ENCODE results near the gene IRGC. TPM values are rescaled to one million over a fixed set of nuclear protein-coding genes. Genes with fewer than 3 reads are reported as not detected.

IRGC gene
- total RNA-seq, 1 experiment from 2014 or later = not detected

DNA sequence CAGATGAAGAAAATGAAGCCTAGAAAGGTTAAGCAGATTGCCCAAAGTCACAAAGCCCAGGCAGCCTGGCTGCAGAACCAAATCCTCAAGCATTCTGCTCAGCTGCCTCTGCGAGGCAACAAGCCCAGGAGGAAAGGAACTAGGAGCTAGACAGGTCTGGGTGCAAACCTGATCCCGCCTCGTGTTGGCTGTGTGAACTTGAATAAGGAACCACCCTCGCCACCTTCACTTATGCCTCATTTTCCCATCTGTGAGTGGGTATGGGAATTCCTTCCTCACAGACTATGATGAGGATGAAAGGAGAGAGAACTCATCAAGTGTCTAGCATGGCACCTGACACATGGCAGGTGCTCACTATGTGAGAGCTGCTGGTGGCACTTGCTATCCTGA lies 32.3 kb downstream of the IRGC start (continued):
- TF ChIP-seq SP1 (CRISPR knock-in tag; conservative IDR thresholded peaks at IDR 0.05) = no peak
- TF ChIP-seq ZNF263 (CRISPR knock-in tag; IDR thresholded peaks at IDR 0.05; ENCODE audit: low read depth) = no peak

DNA sequence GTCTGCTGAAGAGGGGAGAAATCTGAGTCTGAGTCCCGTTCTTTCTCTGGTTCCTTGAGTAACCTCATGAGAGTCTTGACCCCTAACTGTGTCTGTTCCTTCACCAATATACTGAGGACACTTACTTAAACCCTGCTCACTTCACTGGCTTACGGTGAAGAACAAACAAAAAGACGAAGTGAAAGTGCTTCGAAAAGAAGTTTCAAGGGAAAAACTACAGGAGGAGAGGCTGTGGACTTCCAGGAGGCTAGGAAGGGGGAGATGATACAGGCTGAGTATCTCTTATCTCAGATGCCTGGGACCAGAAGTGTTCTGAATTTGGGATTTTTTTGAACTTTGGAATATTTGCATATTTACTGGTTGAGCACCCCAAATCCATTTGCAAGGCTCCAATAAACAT lies 32.8 kb downstream of the IRGC start:
- H3K27me3 Mint-ChIP-seq (ENCODE audit: low read depth) = no peaks in the 10 kb centered on the region
- CTCF ChIA-PET = interaction anchor here (0.9 kb wide), 1 partner anchor 17 kb away, joined by 4 read pairs; no protein-coding TSS in a partner anchor
- DNase-seq (ENCODE audit: low spot score) = no peak

More for the DNA sequence above, 32.8 kb downstream of the IRGC start:
- Mint-ChIP-seq H3K4me3 (no peak overlapping the region), H3K27ac (no peak overlapping the region), H3K4me1 (0 out of 2 replicates have a peak, but pooled peaks cover 3% of the 10 kb centered on the region), H3K9me3 (no peaks in the 10 kb centered on the region), H3K36me3 (peaks cover 50% of the 10 kb centered on the region)
- no peak for ATAC-seq
- TF ChIP-seq OVOL2 (CRISPR knock-in tag; IDR thresholded peaks at IDR 0.05; ENCODE audit: borderline replicate concordance) (no peak), ZNF416 (CRISPR knock-in tag; IDR thresholded peaks at IDR 0.05) (no peak), ZNF232 (CRISPR knock-in tag; IDR thresholded peaks at IDR 0.05) (no peak), SMAD3 (CRISPR knock-in tag; IDR thresholded peaks at IDR 0.05; ENCODE audit: borderline replicate concordance) (no peak), ZNF263 (CRISPR knock-in tag; IDR thresholded peaks at IDR 0.05; ENCODE audit: low read depth) (no peak), ZNF219 (CRISPR knock-in tag; IDR thresholded peaks at IDR 0.05; ENCODE audit: borderline replicate concordance) (no peak), ZNF671 (CRISPR knock-in tag; IDR thresholded peaks at IDR 0.05) (no peak), NFE2L1 (CRISPR knock-in tag; IDR thresholded peaks at IDR 0.05) (no peak), RORB (CRISPR knock-in tag; IDR thresholded peaks at IDR 0.05) (no peak), GRHL2 (CRISPR knock-in tag; IDR thresholded peaks at IDR 0.05; ENCODE audit: insufficient replicate concordance, severe bottlenecking) (no peak), ZNF138 (CRISPR knock-in tag; conservative IDR thresholded peaks at IDR 0.05) (no peak), FOXJ3 (CRISPR knock-in tag; IDR thresholded peaks at IDR 0.05; ENCODE audit: borderline replicate concordance) (no peak)
- TF ChIP-seq, protein P1, sequence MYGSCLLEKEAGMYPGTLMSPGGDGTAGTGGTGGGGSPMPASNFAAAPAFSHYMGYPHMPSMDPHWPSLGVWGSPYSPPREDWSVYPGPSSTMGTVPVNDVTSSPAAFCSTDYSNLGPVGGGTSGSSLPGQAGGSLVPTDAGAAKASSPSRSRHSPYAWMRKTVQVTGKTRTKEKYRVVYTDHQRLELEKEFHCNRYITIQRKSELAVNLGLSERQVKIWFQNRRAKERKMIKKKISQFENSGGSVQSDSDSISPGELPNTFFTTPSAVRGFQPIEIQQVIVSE (CRISPR knock-in tag; IDR thresholded peaks at IDR 0.05; ENCODE audit: borderline replicate concordance) = no peak
- TF ChIP-seq, protein P2, sequence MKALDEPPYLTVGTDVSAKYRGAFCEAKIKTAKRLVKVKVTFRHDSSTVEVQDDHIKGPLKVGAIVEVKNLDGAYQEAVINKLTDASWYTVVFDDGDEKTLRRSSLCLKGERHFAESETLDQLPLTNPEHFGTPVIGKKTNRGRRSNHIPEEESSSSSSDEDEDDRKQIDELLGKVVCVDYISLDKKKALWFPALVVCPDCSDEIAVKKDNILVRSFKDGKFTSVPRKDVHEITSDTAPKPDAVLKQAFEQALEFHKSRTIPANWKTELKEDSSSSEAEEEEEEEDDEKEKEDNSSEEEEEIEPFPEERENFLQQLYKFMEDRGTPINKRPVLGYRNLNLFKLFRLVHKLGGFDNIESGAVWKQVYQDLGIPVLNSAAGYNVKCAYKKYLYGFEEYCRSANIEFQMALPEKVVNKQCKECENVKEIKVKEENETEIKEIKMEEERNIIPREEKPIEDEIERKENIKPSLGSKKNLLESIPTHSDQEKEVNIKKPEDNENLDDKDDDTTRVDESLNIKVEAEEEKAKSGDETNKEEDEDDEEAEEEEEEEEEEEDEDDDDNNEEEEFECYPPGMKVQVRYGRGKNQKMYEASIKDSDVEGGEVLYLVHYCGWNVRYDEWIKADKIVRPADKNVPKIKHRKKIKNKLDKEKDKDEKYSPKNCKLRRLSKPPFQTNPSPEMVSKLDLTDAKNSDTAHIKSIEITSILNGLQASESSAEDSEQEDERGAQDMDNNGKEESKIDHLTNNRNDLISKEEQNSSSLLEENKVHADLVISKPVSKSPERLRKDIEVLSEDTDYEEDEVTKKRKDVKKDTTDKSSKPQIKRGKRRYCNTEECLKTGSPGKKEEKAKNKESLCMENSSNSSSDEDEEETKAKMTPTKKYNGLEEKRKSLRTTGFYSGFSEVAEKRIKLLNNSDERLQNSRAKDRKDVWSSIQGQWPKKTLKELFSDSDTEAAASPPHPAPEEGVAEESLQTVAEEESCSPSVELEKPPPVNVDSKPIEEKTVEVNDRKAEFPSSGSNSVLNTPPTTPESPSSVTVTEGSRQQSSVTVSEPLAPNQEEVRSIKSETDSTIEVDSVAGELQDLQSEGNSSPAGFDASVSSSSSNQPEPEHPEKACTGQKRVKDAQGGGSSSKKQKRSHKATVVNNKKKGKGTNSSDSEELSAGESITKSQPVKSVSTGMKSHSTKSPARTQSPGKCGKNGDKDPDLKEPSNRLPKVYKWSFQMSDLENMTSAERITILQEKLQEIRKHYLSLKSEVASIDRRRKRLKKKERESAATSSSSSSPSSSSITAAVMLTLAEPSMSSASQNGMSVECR (CRISPR knock-in tag; IDR thresholded peaks at IDR 0.05; ENCODE audit: borderline replicate concordance) = no peak
- TF ChIP-seq, protein P3, sequence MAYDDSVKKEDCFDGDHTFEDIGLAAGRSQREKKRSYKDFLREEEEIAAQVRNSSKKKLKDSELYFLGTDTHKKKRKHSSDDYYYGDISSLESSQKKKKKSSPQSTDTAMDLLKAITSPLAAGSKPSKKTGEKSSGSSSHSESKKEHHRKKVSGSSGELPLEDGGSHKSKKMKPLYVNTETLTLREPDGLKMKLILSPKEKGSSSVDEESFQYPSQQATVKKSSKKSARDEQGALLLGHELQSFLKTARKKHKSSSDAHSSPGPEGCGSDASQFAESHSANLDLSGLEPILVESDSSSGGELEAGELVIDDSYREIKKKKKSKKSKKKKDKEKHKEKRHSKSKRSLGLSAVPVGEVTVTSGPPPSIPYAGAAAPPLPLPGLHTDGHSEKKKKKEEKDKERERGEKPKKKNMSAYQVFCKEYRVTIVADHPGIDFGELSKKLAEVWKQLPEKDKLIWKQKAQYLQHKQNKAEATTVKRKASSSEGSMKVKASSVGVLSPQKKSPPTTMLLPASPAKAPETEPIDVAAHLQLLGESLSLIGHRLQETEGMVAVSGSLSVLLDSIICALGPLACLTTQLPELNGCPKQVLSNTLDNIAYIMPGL (CRISPR knock-in tag; IDR thresholded peaks at IDR 0.05) = no peak
- TF ChIP-seq, protein P4, sequence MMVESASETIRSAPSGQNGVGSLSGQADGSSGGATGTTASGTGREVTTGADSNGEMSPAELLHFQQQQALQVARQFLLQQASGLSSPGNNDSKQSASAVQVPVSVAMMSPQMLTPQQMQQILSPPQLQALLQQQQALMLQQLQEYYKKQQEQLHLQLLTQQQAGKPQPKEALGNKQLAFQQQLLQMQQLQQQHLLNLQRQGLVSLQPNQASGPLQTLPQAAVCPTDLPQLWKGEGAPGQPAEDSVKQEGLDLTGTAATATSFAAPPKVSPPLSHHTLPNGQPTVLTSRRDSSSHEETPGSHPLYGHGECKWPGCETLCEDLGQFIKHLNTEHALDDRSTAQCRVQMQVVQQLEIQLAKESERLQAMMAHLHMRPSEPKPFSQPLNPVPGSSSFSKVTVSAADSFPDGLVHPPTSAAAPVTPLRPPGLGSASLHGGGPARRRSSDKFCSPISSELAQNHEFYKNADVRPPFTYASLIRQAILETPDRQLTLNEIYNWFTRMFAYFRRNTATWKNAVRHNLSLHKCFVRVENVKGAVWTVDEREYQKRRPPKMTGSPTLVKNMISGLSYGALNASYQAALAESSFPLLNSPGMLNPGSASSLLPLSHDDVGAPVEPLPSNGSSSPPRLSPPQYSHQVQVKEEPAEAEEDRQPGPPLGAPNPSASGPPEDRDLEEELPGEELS (CRISPR knock-in tag; IDR thresholded peaks at IDR 0.05) = no peak
- TF ChIP-seq, protein P5, sequence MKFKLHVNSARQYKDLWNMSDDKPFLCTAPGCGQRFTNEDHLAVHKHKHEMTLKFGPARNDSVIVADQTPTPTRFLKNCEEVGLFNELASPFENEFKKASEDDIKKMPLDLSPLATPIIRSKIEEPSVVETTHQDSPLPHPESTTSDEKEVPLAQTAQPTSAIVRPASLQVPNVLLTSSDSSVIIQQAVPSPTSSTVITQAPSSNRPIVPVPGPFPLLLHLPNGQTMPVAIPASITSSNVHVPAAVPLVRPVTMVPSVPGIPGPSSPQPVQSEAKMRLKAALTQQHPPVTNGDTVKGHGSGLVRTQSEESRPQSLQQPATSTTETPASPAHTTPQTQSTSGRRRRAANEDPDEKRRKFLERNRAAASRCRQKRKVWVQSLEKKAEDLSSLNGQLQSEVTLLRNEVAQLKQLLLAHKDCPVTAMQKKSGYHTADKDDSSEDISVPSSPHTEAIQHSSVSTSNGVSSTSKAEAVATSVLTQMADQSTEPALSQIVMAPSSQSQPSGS (CRISPR knock-in tag; IDR thresholded peaks at IDR 0.05; ENCODE audit: borderline replicate concordance, low read depth) = no peak
- TF ChIP-seq, protein P6, sequence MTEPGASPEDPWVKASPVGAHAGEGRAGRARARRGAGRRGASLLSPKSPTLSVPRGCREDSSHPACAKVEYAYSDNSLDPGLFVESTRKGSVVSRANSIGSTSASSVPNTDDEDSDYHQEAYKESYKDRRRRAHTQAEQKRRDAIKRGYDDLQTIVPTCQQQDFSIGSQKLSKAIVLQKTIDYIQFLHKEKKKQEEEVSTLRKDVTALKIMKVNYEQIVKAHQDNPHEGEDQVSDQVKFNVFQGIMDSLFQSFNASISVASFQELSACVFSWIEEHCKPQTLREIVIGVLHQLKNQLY (CRISPR knock-in tag; IDR thresholded peaks at IDR 0.05) = no peak
- TF ChIP-seq, protein P7, sequence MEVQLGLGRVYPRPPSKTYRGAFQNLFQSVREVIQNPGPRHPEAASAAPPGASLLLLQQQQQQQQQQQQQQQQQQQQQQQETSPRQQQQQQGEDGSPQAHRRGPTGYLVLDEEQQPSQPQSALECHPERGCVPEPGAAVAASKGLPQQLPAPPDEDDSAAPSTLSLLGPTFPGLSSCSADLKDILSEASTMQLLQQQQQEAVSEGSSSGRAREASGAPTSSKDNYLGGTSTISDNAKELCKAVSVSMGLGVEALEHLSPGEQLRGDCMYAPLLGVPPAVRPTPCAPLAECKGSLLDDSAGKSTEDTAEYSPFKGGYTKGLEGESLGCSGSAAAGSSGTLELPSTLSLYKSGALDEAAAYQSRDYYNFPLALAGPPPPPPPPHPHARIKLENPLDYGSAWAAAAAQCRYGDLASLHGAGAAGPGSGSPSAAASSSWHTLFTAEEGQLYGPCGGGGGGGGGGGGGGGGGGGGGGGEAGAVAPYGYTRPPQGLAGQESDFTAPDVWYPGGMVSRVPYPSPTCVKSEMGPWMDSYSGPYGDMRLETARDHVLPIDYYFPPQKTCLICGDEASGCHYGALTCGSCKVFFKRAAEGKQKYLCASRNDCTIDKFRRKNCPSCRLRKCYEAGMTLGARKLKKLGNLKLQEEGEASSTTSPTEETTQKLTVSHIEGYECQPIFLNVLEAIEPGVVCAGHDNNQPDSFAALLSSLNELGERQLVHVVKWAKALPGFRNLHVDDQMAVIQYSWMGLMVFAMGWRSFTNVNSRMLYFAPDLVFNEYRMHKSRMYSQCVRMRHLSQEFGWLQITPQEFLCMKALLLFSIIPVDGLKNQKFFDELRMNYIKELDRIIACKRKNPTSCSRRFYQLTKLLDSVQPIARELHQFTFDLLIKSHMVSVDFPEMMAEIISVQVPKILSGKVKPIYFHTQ (CRISPR knock-in tag; IDR thresholded peaks at IDR 0.05) = no peak
- TF ChIP-seq, protein P8, sequence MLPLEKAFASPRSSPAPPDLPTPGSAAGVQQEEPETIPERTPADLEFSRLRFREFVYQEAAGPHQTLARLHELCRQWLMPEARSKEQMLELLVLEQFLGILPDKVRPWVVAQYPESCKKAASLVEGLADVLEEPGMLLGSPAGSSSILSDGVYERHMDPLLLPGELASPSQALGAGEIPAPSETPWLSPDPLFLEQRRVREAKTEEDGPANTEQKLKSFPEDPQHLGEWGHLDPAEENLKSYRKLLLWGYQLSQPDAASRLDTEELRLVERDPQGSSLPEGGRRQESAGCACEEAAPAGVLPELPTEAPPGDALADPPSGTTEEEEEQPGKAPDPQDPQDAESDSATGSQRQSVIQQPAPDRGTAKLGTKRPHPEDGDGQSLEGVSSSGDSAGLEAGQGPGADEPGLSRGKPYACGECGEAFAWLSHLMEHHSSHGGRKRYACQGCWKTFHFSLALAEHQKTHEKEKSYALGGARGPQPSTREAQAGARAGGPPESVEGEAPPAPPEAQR (CRISPR knock-in tag; IDR thresholded peaks at IDR 0.05) = no peak
- POLR2A ChIA-PET = no interaction called here
